GM23338 (cell line): ENCODE results near the gene RAD51B.

Experiments
- CREB1 ChIP-seq: fragments of 250-450 bp; sonication (Bioruptor Pico); IDR thresholded peaks from 2 replicates; pipeline ENCODE4 v1.5.0; 2020; ENCODE audit warnings: low read depth, mild to moderate bottlenecking, moderate library complexity
- EZH2 ChIP-seq: fragments of 200-600 bp; sonication (generic); IDR thresholded peaks from one replicate; pipeline ENCODE4 v1.8.0; 2017; ENCODE audit warnings: antibody characterized with exemption, mild to moderate bottlenecking, low read depth; ENCODE audit not compliant: unreplicated experiment
- EZH2phosphoT487 ChIP-seq: fragments of 200-600 bp; sonication (generic); IDR thresholded peaks from one replicate; pipeline ENCODE4 v1.8.1; 2018; ENCODE audit warnings: antibody characterized with exemption; ENCODE audit not compliant: unreplicated experiment
- JUNB ChIP-seq: IDR thresholded peaks from one replicate; pipeline ENCODE4 v1.6.1; 2016; ENCODE audit warnings: antibody characterized with exemption; ENCODE audit not compliant: unreplicated experiment
- POLR2AphosphoS5 ChIP-seq: IDR thresholded peaks from 2 replicates; pipeline ENCODE4 v1.6.1; 2016; ENCODE audit warnings: antibody characterized with exemption, low read depth
- ZNF331 ChIP-seq: fragments of 250-450 bp; sonication (Bioruptor Pico); IDR thresholded peaks from 2 replicates; pipeline ENCODE4 v1.5.0; 2020; ENCODE audit warnings: low read depth, mild to moderate bottlenecking, moderate library complexity
- TF ChIP-seq, protein P1 (sequence below), 2 experiments: fragments of 200-600 bp in 1 of 2; sonication (generic) in 1 of 2; conservative IDR thresholded peaks; 2 replicates each; pipeline versions ENCODE4 v1.5.1 to v1.6.1; 2016 to 2017; ENCODE audit warnings: antibody characterized with exemption in 2 of 2, low read depth in 2 of 2, mild to moderate bottlenecking in 2 of 2, moderate library complexity in 1 of 2
- TF ChIP-seq, protein P2 (sequence below): IDR thresholded peaks from 2 replicates; pipeline ENCODE4 v1.6.1; 2016; ENCODE audit warnings: antibody characterized with exemption
- TF ChIP-seq, protein P3 (sequence below): IDR thresholded peaks from one replicate; pipeline ENCODE4 v1.6.1; 2018; ENCODE audit warnings: antibody characterized with exemption; ENCODE audit not compliant: unreplicated experiment

DNA sequence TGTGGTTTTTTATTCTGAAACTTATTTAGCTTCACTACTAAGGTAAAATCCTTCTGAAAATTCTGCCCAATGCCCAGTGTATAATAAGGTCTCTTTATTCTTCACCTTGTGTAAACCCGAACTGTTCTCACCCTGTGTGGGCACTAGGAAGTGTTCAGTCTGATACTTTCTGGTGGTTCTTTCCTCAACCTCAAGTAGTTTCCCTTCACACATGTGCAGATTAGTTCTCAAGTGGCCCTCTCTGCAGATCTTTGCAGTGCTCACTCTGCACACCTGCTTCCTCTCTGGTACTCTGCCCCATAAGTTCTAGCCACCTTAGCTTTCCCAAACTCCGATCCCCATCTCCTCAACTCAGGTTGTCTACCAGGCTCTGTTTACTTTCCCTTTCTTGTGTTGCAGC lies 61.6 kb downstream of the RAD51B start:
- TF ChIP-seq, protein P1, sequence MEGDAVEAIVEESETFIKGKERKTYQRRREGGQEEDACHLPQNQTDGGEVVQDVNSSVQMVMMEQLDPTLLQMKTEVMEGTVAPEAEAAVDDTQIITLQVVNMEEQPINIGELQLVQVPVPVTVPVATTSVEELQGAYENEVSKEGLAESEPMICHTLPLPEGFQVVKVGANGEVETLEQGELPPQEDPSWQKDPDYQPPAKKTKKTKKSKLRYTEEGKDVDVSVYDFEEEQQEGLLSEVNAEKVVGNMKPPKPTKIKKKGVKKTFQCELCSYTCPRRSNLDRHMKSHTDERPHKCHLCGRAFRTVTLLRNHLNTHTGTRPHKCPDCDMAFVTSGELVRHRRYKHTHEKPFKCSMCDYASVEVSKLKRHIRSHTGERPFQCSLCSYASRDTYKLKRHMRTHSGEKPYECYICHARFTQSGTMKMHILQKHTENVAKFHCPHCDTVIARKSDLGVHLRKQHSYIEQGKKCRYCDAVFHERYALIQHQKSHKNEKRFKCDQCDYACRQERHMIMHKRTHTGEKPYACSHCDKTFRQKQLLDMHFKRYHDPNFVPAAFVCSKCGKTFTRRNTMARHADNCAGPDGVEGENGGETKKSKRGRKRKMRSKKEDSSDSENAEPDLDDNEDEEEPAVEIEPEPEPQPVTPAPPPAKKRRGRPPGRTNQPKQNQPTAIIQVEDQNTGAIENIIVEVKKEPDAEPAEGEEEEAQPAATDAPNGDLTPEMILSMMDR (conservative IDR thresholded peaks at IDR 0.05; ENCODE audit: low read depth in 2 of 2): no peak
- TF ChIP-seq POLR2AphosphoS5: no peak
- TF ChIP-seq EZH2: no peak
- TF ChIP-seq, protein P2, sequence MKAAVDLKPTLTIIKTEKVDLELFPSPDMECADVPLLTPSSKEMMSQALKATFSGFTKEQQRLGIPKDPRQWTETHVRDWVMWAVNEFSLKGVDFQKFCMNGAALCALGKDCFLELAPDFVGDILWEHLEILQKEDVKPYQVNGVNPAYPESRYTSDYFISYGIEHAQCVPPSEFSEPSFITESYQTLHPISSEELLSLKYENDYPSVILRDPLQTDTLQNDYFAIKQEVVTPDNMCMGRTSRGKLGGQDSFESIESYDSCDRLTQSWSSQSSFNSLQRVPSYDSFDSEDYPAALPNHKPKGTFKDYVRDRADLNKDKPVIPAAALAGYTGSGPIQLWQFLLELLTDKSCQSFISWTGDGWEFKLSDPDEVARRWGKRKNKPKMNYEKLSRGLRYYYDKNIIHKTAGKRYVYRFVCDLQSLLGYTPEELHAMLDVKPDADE: no peak
- TF ChIP-seq, protein P3, sequence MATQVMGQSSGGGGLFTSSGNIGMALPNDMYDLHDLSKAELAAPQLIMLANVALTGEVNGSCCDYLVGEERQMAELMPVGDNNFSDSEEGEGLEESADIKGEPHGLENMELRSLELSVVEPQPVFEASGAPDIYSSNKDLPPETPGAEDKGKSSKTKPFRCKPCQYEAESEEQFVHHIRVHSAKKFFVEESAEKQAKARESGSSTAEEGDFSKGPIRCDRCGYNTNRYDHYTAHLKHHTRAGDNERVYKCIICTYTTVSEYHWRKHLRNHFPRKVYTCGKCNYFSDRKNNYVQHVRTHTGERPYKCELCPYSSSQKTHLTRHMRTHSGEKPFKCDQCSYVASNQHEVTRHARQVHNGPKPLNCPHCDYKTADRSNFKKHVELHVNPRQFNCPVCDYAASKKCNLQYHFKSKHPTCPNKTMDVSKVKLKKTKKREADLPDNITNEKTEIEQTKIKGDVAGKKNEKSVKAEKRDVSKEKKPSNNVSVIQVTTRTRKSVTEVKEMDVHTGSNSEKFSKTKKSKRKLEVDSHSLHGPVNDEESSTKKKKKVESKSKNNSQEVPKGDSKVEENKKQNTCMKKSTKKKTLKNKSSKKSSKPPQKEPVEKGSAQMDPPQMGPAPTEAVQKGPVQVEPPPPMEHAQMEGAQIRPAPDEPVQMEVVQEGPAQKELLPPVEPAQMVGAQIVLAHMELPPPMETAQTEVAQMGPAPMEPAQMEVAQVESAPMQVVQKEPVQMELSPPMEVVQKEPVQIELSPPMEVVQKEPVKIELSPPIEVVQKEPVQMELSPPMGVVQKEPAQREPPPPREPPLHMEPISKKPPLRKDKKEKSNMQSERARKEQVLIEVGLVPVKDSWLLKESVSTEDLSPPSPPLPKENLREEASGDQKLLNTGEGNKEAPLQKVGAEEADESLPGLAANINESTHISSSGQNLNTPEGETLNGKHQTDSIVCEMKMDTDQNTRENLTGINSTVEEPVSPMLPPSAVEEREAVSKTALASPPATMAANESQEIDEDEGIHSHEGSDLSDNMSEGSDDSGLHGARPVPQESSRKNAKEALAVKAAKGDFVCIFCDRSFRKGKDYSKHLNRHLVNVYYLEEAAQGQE: no peak
- no peak for TF ChIP-seq JUNB
- no peak for TF ChIP-seq CREB1 (CRISPR knock-in tag)
- TF ChIP-seq ZNF331 (CRISPR knock-in tag): no peak
- TF ChIP-seq EZH2phosphoT487: no peak
